ENCODE measurements around the gene PDE4A. TPM values are rescaled to one million over a fixed set of nuclear protein-coding genes. Genes with fewer than 3 reads are reported as not detected.

The PDE4A gene
- total and polyA plus RNA-seq, 12 donors, result 0.28 to 20.4 (median 11.2) TPM

- 2 to 5% (median 4%) methylated on average over 21 to 32 of the region's 32 CpGs for WGBS, 4 donors
- intact Hi-C loops (cut with DNase I), result no loop called here
- H3K27ac ChIP-seq, result no peak overlapping the region
- peaks cover 0 to 20% of the 10 kb centered on the region in 2 donors for H3K4me1 ChIP-seq (replicated peaks in 1 of 2)
- H3K36me3 ChIP-seq (replicated peaks in 1 of 2), result no peaks in the 10 kb centered on the region
- no peaks in the 10 kb centered on the region for H3K9me3 ChIP-seq (replicated peaks in 1 of 3)
- DNase-seq, result no peak
- no peak overlapping the region for H3K4me3 ChIP-seq
- TF ChIP-seq, protein P1, sequence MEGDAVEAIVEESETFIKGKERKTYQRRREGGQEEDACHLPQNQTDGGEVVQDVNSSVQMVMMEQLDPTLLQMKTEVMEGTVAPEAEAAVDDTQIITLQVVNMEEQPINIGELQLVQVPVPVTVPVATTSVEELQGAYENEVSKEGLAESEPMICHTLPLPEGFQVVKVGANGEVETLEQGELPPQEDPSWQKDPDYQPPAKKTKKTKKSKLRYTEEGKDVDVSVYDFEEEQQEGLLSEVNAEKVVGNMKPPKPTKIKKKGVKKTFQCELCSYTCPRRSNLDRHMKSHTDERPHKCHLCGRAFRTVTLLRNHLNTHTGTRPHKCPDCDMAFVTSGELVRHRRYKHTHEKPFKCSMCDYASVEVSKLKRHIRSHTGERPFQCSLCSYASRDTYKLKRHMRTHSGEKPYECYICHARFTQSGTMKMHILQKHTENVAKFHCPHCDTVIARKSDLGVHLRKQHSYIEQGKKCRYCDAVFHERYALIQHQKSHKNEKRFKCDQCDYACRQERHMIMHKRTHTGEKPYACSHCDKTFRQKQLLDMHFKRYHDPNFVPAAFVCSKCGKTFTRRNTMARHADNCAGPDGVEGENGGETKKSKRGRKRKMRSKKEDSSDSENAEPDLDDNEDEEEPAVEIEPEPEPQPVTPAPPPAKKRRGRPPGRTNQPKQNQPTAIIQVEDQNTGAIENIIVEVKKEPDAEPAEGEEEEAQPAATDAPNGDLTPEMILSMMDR (IDR thresholded peaks at IDR 0.05), result no peak
- H3K27me3 ChIP-seq, result peaks cover 50% of the 10 kb centered on the region
Measured at GRCh38 chr19:10418485-10419199, 1.7 kb upstream of the PDE4A start.

GRCh38 chr19:10419200-10419645, 1.1 kb upstream of the PDE4A start:
- H3K4me1 ChIP-seq (replicated peaks in 1 of 2), result peaks cover 0 to 25% of the 10 kb centered on the region in 2 donors
- H3K27ac ChIP-seq, result no peak overlapping the region
- intact Hi-C loops (cut with DNase I), result no loop called here
- no peaks in the 10 kb centered on the region for H3K9me3 ChIP-seq (replicated peaks in 1 of 3)
- H3K4me3 ChIP-seq, result no peak overlapping the region
- TF ChIP-seq, protein P1 (IDR thresholded peaks at IDR 0.05), result no peak
- no peak for TF ChIP-seq POLR2A (IDR thresholded peaks at IDR 0.05)
- no peaks in the 10 kb centered on the region for H3K36me3 ChIP-seq (replicated peaks in 1 of 2)
- DNase-seq, result no peak
- WGBS, 4 donors, result 0 to 3% (median 2%) methylated on average over 7 to 40 of the region's 40 CpGs
- H3K27me3 ChIP-seq, result peaks cover 50% of the 10 kb centered on the region

DNA sequence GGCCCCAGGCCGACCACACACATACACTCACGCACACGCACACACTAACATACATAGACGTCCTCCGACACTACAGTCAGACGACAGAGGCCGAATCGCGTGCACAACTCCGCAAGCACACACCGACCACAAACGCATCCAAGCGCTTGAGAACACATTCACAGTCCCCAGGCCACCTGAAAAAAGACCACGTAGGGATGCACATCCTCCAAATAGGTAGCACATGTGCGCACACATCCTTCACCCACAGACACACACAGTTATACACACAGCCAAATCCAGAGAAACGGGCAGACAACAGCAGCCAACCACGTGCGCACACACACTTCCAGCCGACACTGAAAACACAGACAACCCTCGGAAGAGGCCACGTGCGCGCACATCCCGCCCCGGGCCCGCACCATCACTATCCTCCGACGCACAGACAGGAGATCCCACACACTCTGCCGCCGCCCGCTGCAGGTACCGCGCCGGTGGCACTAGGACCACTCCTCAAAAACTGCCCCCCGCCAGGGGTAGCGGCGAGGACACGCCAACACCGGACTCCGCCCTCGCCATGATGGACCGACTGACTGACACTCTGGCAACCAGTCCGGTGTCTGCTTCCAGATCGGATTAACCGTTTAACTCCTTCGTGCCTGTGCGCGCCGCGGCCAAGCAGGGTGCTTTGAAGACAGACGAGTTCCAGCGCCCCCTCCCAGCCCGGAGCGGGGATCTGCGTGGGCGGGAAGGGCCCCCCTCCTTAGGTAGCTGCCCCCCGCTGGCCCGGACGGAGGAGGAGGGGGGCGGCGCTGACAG, 493 bp upstream of the PDE4A start:
- no peak for DNase-seq
- Histone ChIP-seq H3K4me3 (peak overlapping the region in 1 of 4 donors; percentile 9), H3K9me3 (replicated peaks in 1 of 3) (no peaks in the 10 kb centered on the region), H3K36me3 (replicated peaks in 1 of 2) (no peaks in the 10 kb centered on the region), H3K27me3 (peaks cover 50% of the 10 kb centered on the region), H3K4me1 (replicated peaks in 1 of 2) (peaks cover 5 to 31% of the 10 kb centered on the region in 2 donors), H3K27ac (no peak overlapping the region)
- TF ChIP-seq, protein P1 (IDR thresholded peaks at IDR 0.05), result no peak
- no peak for TF ChIP-seq POLR2A (IDR thresholded peaks at IDR 0.05)
- intact Hi-C loops (cut with DNase I), result no loop called here
- WGBS, 4 donors, result 0 to 1% (median 1%) methylated on average over 15 to 60 of the region's 61 CpGs

GRCh38 chr19:10421240-10422045, 1.1 kb downstream of the PDE4A start:
- peaks cover 6 to 27% of the 10 kb centered on the region in 2 donors for H3K4me1 ChIP-seq (replicated peaks in 1 of 2)
- H3K4me3 ChIP-seq, result no peak overlapping the region
- 13 to 29% (median 23%) methylated on average over 8 to 17 of the region's 17 CpGs for WGBS, 4 donors
- no peaks in the 10 kb centered on the region for H3K9me3 ChIP-seq (replicated peaks in 1 of 3)
- TF ChIP-seq, protein P1 (IDR thresholded peaks at IDR 0.05), result no peak
- no peak for TF ChIP-seq POLR2A (IDR thresholded peaks at IDR 0.05)
- H3K27me3 ChIP-seq, result peaks cover 50% of the 10 kb centered on the region
- no peak for DNase-seq
- no peaks in the 10 kb centered on the region for H3K36me3 ChIP-seq (replicated peaks in 1 of 2)
- H3K27ac ChIP-seq, result no peak overlapping the region
- intact Hi-C loops (cut with DNase I), result no loop called here

All from adrenal gland (tissue), 12 donors.